OCI-LY1 (cell line): Measurements from ENCODE around the gene TCERG1L.

Experiments
- EZH2 ChIP-seq: fragments of 200-600 bp; sonication (generic), shearing (Covaris generic); IDR thresholded peaks from 2 replicates; pipeline ENCODE4 v1.8.0; 2017; ENCODE audit warnings: borderline replicate concordance, mixed run types, mild to moderate bottlenecking, antibody characterized with exemption, low read length, moderate library complexity, mixed read lengths
- TF ChIP-seq, protein P1 (sequence below): fragments of 200-600 bp; sonication (generic), shearing (Covaris generic); IDR thresholded peaks from 2 replicates; pipeline ENCODE4 v1.5.1; 2017; ENCODE audit warnings: mild to moderate bottlenecking, antibody characterized with exemption, low read length, moderate library complexity, mixed read lengths

DNA sequence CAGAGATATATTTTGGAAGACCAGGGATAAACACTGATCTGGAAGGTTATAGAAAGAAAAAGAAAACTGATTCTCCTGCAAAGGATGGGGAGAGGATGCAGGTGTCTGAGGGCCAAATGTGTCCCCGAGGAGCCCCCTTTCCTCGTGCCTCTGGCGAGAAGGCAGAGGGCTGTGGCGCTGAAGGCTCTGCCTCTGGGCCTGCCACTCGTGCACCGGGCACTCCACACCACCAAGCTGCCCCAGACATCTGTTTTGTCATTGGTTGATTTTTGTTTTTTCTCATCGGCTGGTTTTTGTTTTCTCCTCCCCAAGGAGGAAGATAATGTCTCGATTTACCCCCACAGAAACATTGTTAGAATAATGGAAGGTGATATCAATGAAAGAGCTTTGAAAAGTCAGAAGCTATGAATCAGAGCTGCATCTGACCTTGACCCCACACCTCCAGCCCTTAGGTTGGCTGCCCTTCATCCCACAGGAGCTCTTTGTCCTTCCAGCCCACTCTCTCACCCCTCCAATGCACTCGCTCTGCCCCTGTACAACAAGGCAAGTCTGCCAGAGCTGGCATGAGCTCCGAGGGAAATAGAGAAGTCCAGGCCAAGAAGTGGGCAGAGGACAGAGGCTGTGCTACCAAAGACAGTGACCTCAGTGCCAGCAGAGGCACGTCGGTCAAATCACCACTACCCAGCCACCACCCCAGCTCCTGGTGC lies 124.8 kb downstream of the TCERG1L start:
- TF ChIP-seq, protein P1, sequence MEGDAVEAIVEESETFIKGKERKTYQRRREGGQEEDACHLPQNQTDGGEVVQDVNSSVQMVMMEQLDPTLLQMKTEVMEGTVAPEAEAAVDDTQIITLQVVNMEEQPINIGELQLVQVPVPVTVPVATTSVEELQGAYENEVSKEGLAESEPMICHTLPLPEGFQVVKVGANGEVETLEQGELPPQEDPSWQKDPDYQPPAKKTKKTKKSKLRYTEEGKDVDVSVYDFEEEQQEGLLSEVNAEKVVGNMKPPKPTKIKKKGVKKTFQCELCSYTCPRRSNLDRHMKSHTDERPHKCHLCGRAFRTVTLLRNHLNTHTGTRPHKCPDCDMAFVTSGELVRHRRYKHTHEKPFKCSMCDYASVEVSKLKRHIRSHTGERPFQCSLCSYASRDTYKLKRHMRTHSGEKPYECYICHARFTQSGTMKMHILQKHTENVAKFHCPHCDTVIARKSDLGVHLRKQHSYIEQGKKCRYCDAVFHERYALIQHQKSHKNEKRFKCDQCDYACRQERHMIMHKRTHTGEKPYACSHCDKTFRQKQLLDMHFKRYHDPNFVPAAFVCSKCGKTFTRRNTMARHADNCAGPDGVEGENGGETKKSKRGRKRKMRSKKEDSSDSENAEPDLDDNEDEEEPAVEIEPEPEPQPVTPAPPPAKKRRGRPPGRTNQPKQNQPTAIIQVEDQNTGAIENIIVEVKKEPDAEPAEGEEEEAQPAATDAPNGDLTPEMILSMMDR = no peak
- TF ChIP-seq EZH2 = no peak
